Peyer's patch (tissue), 4 donors: ENCODE measurements around the gene KRT7.

ENCODE experiments used
- CTCF ChIP-seq, 6 experiments: fragments of 450-650 bp in 4 of 6; fragments of 200-600 bp in 2 of 6; sonication (generic) in 1 of 6; IDR thresholded peaks; one replicate each; pipeline ENCODE4 v1.5.1; 2017 to 2019; ENCODE audit warnings: antibody characterized with exemption in 6 of 6, mild to moderate bottlenecking in 3 of 6, moderate library complexity in 1 of 6
- POLR2A ChIP-seq, 2 donors: fragments of 450-650 bp; IDR thresholded peaks; one replicate each; pipeline ENCODE4 v1.5.1; 2017; ENCODE audit warnings: antibody characterized with exemption in 2 of 2, mild to moderate bottlenecking in 2 of 2, moderate library complexity in 2 of 2

GRCh38 chr12:52207895-52208294, 25.1 kb upstream of the KRT7 start:
- TF ChIP-seq CTCF (IDR thresholded peaks at IDR 0.05): no peak
- TF ChIP-seq POLR2A (IDR thresholded peaks at IDR 0.05): no peak
